ENCODE results near the gene DPF1. TPM values are rescaled to one million over a fixed set of nuclear protein-coding genes. Genes with fewer than 3 reads are reported as not detected.
A peak's percentile ranks its signal among the peaks of the same experiment; 100 is the strongest.

The DPF1 gene
- total RNA-seq, 8 experiments from 2014 or later = 1.3 to 60.4 (median 25.9) TPM

DNA sequence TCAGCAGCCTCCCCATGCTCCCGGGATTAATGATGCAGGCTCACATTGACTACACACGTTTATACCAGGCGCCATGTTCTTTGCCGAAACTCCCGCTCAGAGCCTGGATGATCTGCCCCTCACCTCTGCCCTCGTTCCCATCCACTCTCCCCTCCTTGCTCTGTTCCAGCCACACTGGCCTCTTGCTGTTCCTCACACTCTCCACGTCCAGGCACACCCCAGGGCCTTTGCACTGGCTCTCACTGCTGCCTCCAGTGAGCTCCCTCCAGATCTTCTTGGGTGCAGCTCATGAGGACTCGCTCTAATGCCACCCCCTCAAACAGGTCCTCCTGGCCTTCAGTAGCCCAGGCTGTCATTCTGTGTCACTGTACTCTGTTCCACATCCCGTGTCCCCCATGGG is 39.2 kb downstream of the DPF1 start:
- 67 to 100% (median 91%) methylated on average over 1 to 7 of the region's 9 CpGs; no CpG with 5 or more reads in 4 of the 10 experiments for WGBS, 10 experiments
- Histone ChIP-seq H3K27ac (no peak overlapping the region), H3K4me1 (replicated peaks in 1 of 2) (peaks cover 15 to 16% of the 10 kb centered on the region in 2 donors), H3K4me3 (no peak overlapping the region)
- in situ Hi-C loops (cut with MboI; ENCODE audit: low pct_unique_long_range_greater_than_20kb in 2 of 9, low sequenced_read_pairs in 9 of 9, unreplicated experiment in 9 of 9) = no loop called here
- ATAC-seq (replicated peaks in 6 of 8) = no peak

- Histone ChIP-seq H3K27ac (peak overlapping the region in 1 of 2 donors; percentile 9), H3K4me3 (peak overlapping the region in 3 of 5 donors; percentile 5 to 17 (median 14)), H3K4me1 (replicated peaks in 1 of 2) (peaks cover 15 to 16% of the 10 kb centered on the region in 2 donors)
- in situ Hi-C loops (cut with MboI; ENCODE audit: low pct_unique_long_range_greater_than_20kb in 2 of 9, low sequenced_read_pairs in 9 of 9, unreplicated experiment in 9 of 9) = no loop called here
- peak; percentile 76 to 95 (median 88) for ATAC-seq (replicated peaks in 6 of 8)
- 0 to 20% (median 10%) methylated on average over 1 to 13 of the region's 30 CpGs; no CpG with 5 or more reads in 7 of the 10 experiments for WGBS, 10 experiments
These were observed 40.6 kb downstream of the DPF1 start for GRCh38 chr19:38183251-38183897.

DNA sequence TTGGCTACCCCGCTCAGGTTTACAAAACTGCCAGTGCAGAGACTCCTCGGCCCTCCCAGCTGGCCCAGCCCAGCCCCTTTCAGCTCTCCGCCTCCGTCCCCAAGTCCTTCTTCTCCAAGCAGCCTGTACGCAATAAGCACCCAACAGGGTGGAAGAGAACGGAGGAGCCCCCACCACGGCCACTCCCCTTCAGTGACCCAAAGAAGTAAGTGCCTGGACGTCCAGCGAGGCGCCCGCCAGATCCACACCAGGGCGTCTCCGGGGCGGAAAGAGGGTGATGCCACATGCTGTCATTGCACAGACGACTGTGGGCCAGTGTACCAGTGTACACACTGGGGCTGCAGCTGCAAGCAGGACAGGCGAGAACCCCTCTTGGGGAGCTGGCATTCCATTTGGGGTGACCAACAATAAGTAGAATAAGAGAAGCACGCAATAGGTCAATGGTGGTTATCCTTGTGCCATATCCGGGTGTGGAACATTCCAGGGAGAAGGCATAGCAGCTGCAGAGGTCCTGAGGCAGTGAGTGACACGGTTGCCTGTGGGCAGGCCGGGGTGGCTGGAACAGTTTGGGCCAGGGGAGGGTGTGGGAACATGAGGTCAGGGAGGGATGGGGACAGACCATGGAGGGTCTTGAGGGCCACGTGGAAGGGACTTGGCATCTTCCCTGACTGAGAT is 41.3 kb downstream of the DPF1 start:
- peak in 7 of 8 experiments; percentile 8 to 42 (median 29) for ATAC-seq (replicated peaks in 6 of 8)
- Histone ChIP-seq H3K4me3 (no peak overlapping the region), H3K4me1 (replicated peaks in 1 of 2) (peaks cover 15 to 16% of the 10 kb centered on the region in 2 donors), H3K27ac (no peak overlapping the region)
- in situ Hi-C loops (cut with MboI; ENCODE audit: low pct_unique_long_range_greater_than_20kb in 2 of 9, low sequenced_read_pairs in 9 of 9, unreplicated experiment in 9 of 9) = no loop called here
- WGBS, 10 experiments = 66 to 94% (median 78%) methylated on average over 1 to 6 of the region's 21 CpGs; no CpG with 5 or more reads in 6 of the 10 experiments

DNA sequence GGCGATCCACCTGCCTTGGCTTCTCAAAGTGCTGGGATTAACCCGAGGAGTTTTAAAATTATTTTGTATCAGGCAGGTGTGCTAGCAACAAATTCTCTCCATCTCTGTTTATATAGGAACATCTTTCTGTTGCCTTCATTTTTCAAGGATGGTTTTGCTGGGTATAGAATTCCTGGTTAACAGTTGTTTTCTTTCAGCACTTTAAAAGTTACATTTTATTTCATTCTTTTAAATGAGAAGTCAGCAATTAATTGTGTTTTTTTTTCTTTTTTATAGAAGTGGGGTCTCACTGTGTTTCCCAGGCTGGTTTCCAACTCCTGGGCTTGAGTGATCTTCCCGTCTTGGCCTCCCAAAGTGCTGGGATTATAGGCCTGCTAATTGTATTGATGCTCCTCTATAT is 44.0 kb downstream of the DPF1 start:
- no peak for ATAC-seq (replicated peaks in 6 of 8)
- Histone ChIP-seq H3K4me3 (no peak overlapping the region), H3K4me1 (replicated peaks in 1 of 2) (peaks cover 15 to 16% of the 10 kb centered on the region in 2 donors), H3K27ac (no peak overlapping the region)
- WGBS, 10 experiments = 69 to 100% (median 95%) methylated on average over 1 to 3 of the region's 3 CpGs
- in situ Hi-C loops (cut with MboI; ENCODE audit: low pct_unique_long_range_greater_than_20kb in 2 of 9, low sequenced_read_pairs in 9 of 9, unreplicated experiment in 9 of 9) = no loop called here

- Histone ChIP-seq H3K27ac (no peak overlapping the region), H3K4me3 (no peak overlapping the region), H3K4me1 (replicated peaks in 1 of 2) (no peaks in the 10 kb centered on the region)
- no peak for ATAC-seq (replicated peaks in 6 of 8)
- 40 to 89% methylated on average over 1 to 3 of the region's 6 CpGs; no CpG with 5 or more reads in 8 of the 10 experiments for WGBS, 10 experiments
- in situ Hi-C loops (cut with MboI; ENCODE audit: low pct_unique_long_range_greater_than_20kb in 2 of 9, low sequenced_read_pairs in 9 of 9, unreplicated experiment in 9 of 9) = no loop called here
These were observed 48.6 kb downstream of the DPF1 start for GRCh38 chr19:38175422-38175821.

DNA sequence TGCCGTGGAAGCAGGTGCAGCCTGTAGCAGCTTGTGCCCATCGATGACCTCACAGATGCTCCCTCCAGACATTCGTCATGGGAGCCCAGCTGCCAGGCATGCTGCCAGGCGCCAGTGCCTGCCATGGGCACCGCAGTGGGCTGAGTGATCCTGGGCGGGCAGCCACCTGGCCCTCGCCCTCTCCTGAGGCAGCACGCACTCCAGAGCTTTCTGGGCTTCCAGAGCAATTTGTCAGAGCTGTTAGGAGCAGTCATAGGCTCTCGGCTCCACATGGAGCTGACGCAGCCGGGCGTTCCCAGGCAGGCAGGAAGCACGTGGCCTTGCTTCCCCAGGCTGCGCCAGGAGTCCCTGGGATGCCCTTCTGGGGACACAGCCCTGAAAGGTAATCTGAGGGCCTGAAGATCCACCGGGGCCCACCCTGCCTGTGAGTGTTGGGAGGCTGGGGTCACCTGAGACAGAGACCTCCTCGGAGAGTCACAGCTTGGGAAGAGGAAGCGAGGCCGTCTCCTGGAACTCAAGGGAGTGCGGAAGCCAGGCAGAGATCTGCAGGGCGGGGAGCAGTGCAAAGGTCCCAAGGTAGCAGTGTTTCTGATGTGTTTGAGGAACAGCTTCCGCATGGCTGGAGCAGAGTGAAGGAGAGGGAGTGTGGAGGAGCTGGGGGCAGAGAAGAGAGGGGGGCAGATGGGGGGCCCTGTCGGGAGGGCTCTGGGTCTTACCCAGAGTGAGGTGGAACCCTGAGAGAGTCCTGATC is 50.6 kb downstream of the DPF1 start:
- no peak overlapping the region for H3K4me3 ChIP-seq
- no peak overlapping the region for H3K27ac ChIP-seq
- peaks cover 0 to 6% of the 10 kb centered on the region in 2 donors for H3K4me1 ChIP-seq (replicated peaks in 1 of 2)
- in situ Hi-C loops (cut with MboI; ENCODE audit: low pct_unique_long_range_greater_than_20kb in 2 of 9, low sequenced_read_pairs in 9 of 9, unreplicated experiment in 9 of 9) = no loop called here
- ATAC-seq (replicated peaks in 6 of 8) = peak; percentile 62 to 98 (median 82)
- WGBS, 10 experiments = 47 to 100% (median 100%) methylated on average over 1 to 3 of the region's 22 CpGs; no CpG with 5 or more reads in 7 of the 10 experiments

GRCh38 chr19:38172001-38172400 is 52.0 kb downstream of the DPF1 start:
- 80 to 100% (median 100%) methylated on average over 1 to 3 of the region's 8 CpGs; no CpG with 5 or more reads in 3 of the 10 experiments for WGBS, 10 experiments
- Histone ChIP-seq H3K27ac (no peak overlapping the region), H3K4me3 (no peak overlapping the region), H3K4me1 (replicated peaks in 1 of 2) (peaks cover 0 to 6% of the 10 kb centered on the region in 2 donors)
- in situ Hi-C loops (cut with MboI; ENCODE audit: low pct_unique_long_range_greater_than_20kb in 2 of 9, low sequenced_read_pairs in 9 of 9, unreplicated experiment in 9 of 9) = no loop called here
- no peak for ATAC-seq (replicated peaks in 6 of 8)

DNA sequence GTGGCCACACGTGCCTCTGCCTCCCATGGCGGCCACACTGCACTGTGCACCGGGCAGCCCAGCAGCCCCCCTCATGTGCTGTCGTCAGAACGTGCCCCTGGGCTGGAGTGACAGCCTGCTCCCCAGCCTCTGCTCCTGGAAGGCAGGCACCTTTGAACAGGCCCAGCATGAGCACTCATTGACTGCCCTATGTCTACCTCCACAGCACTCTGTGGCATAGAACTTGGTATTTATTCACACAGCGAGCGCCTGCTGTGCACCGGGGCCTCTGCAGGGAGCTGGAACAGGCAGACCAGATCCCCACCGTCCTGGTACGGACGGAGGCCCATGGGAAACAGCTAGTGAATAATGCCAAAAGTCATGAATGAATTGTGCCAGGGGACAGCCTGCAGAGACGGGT is 53.7 kb downstream of the DPF1 start:
- WGBS, 10 experiments = 49 to 100% (median 71%) methylated on average over 1 to 7 of the region's 12 CpGs; no CpG with 5 or more reads in 5 of the 10 experiments
- peak in 3 of 8 experiments; percentile 6 to 34 (median 28) for ATAC-seq (replicated peaks in 6 of 8)
- Histone ChIP-seq H3K4me3 (no peak overlapping the region), H3K27ac (no peak overlapping the region), H3K4me1 (replicated peaks in 1 of 2) (peaks cover 0 to 6% of the 10 kb centered on the region in 2 donors)
- in situ Hi-C loops (cut with MboI; ENCODE audit: low pct_unique_long_range_greater_than_20kb in 2 of 9, low sequenced_read_pairs in 9 of 9, unreplicated experiment in 9 of 9) = no loop called here

- Histone ChIP-seq H3K4me3 (no peak overlapping the region), H3K4me1 (replicated peaks in 1 of 2) (peaks cover 0 to 6% of the 10 kb centered on the region in 2 donors), H3K27ac (no peak overlapping the region)
- in situ Hi-C loops (cut with MboI; ENCODE audit: low pct_unique_long_range_greater_than_20kb in 2 of 9, low sequenced_read_pairs in 9 of 9, unreplicated experiment in 9 of 9) = no loop called here
- ATAC-seq (replicated peaks in 6 of 8) = no peak
- WGBS, 10 experiments = 60 to 92% (median 68%) methylated on average over 1 to 4 of the region's 4 CpGs; no CpG with 5 or more reads in 1 of the 10 experiments
These were observed 55.4 kb downstream of the DPF1 start for GRCh38 chr19:38168637-38169036.

DNA sequence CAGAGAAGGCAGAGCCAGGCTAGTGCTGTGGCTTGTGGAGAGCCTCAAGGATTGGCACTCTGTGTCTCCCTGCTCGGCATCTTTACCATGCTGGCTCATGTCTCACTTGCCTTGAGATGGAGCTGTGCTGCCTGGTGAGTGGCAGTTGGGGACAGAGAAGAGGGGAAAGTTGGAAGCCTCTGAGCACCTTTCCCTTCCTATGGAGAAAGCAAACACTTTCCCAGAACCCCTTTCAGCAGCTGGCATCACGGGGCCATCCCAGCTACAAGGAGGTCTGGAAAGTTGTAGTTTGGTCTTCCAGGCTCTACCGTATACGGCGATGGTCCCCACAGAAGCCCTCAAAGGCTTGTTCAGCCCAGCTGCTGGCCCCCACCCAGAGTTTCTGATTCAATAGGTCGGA is 58.7 kb downstream of the DPF1 start:
- ATAC-seq (replicated peaks in 6 of 8) = no peak
- H3K4me1 ChIP-seq (replicated peaks in 1 of 2) = peaks cover 0 to 6% of the 10 kb centered on the region in 2 donors
- no peak overlapping the region for H3K4me3 ChIP-seq
- no peak overlapping the region for H3K27ac ChIP-seq
- WGBS, 10 experiments = 95 to 100% (median 100%) methylated on average over 1 to 5 of the region's 6 CpGs; no CpG with 5 or more reads in 3 of the 10 experiments
- in situ Hi-C loops (cut with MboI; ENCODE audit: low pct_unique_long_range_greater_than_20kb in 2 of 9, low sequenced_read_pairs in 9 of 9, unreplicated experiment in 9 of 9) = no loop called here

DNA sequence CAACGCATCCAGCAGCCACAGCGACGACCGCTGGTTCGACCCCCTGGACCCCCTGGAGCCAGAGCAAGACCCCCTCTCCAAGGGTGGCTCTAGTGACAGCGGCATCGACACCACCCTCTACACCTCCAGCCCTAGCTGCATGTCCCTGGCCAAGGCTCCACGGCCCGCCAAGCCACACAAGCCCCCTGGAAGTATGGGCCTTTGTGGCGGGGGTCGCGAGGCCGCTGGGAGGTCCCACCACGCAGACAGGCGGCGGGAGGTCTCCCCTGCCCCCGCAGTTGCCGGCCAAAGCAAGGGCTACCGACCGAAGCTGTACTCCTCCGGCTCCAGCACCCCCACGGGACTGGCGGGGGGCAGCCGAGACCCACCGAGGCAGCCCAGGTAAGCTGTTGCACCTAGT is 59.5 kb downstream of the DPF1 start:
- Histone ChIP-seq H3K27ac (no peak overlapping the region), H3K4me1 (replicated peaks in 1 of 2) (no peaks in the 10 kb centered on the region), H3K4me3 (no peak overlapping the region)
- in situ Hi-C loops (cut with MboI; ENCODE audit: low pct_unique_long_range_greater_than_20kb in 2 of 9, low sequenced_read_pairs in 9 of 9, unreplicated experiment in 9 of 9) = no loop called here
- ATAC-seq (replicated peaks in 6 of 8) = no peak
- 100% methylated on average over 1 to 2 of the region's 25 CpGs; no CpG with 5 or more reads in 7 of the 10 experiments for WGBS, 10 experiments

- H3K4me1 ChIP-seq (replicated peaks in 1 of 2) = no peaks in the 10 kb centered on the region
- 83 to 100% (median 95%) methylated on average over 1 to 12 of the region's 23 CpGs; no CpG with 5 or more reads in 2 of the 10 experiments for WGBS, 10 experiments
- H3K27ac ChIP-seq = no peak overlapping the region
- in situ Hi-C loops (cut with MboI; ENCODE audit: low pct_unique_long_range_greater_than_20kb in 2 of 9, low sequenced_read_pairs in 9 of 9, unreplicated experiment in 9 of 9) = no loop called here
- no peak overlapping the region for H3K4me3 ChIP-seq
- ATAC-seq (replicated peaks in 6 of 8) = no peak
These were observed 60.4 kb downstream of the DPF1 start for GRCh38 chr19:38163419-38164290.
